WTC11 (cell line): ENCODE data around the gene FZD2. TPM values are rescaled to one million over a fixed set of nuclear protein-coding genes. Genes with fewer than 3 reads are reported as not detected.
"Not testable (repeated sequence)": the region's sequence is repeated elsewhere in the genome, so short reads cannot be mapped to it uniquely, and the experiment has no call there.

Experiments
- ATAC-seq: fragments of 200-7000 bp; cut with Tn5 transposase; 2 replicates; pipeline ENCODE4 v1.10.0; 2021; ENCODE audit warnings: mild to moderate bottlenecking, moderate library complexity
- CTCF ChIA-PET: fragments of 300-600 bp; sonication (Branson Sonifier 250); formaldehyde crosslinking; loops from one replicate; lab custom pipeline; 2021; ENCODE audit warnings: antibody characterized with exemption; lab: Charles Lee
- POLR2A ChIA-PET: fragments of 350-600 bp; sonication (Branson Sonifier 250); formaldehyde crosslinking; loops from one replicate; lab custom pipeline; 2021; ENCODE audit warnings: antibody characterized with exemption; lab: Charles Lee
- DNase-seq: peaks from one replicate; pipeline ENCODE4 v3.0.0; 2021; ENCODE audit warnings: low spot score
- H3K27ac Mint-ChIP-seq: 2 replicates; pipeline ENCODE4 v1.8.0; 2021; ENCODE audit warnings: mixed read lengths
- H3K27me3 Mint-ChIP-seq: 2 replicates; pipeline ENCODE4 v1.8.0; 2021; ENCODE audit warnings: low read depth, mild to moderate bottlenecking, moderate library complexity, mixed read lengths
- H3K36me3 Mint-ChIP-seq: 2 replicates; pipeline ENCODE4 v1.8.0; 2021; ENCODE audit warnings: mixed read lengths
- H3K4me1 Mint-ChIP-seq: 2 replicates; pipeline ENCODE4 v1.8.0; 2022; ENCODE audit warnings: mixed read lengths
- H3K4me3 Mint-ChIP-seq: 2 replicates; pipeline ENCODE4 v1.8.0; 2021; ENCODE audit warnings: mild to moderate bottlenecking, moderate library complexity, mixed read lengths
- H3K9me3 Mint-ChIP-seq: 2 replicates; pipeline ENCODE4 v1.8.0; 2021; ENCODE audit warnings: mixed read lengths
- CBFB ChIP-seq: sonication (generic); formaldehyde crosslinking; IDR thresholded peaks from 2 replicates; pipeline ENCODE4 v1.8.1; 2022; ENCODE audit warnings: mild to moderate bottlenecking, low read depth, missing genetic modification reagents
- FOXK1 ChIP-seq: sonication (generic); formaldehyde crosslinking; IDR thresholded peaks from 2 replicates; pipeline ENCODE4 v1.8.0; 2022; ENCODE audit warnings: mild to moderate bottlenecking, moderate library complexity, missing genetic modification reagents
- MYBL2 ChIP-seq: sonication (generic); formaldehyde crosslinking; IDR thresholded peaks from 2 replicates; pipeline ENCODE4 v1.8.1; 2023; ENCODE audit warnings: mild to moderate bottlenecking, moderate library complexity, missing genetic modification reagents
- NFE2L1 ChIP-seq: sonication (generic); formaldehyde crosslinking; IDR thresholded peaks from 2 replicates; pipeline ENCODE4 v1.8.1; 2023; ENCODE audit warnings: missing genetic modification reagents
- NFYB ChIP-seq: sonication (generic); formaldehyde crosslinking; conservative IDR thresholded peaks from 2 replicates; pipeline ENCODE4 v1.8.0; 2022; ENCODE audit warnings: low read depth, missing genetic modification reagents
- total RNA-seq: library from RNA; stranded (reverse); gene quantifications from 3 replicates; pipeline ENCODE4 v1.2.3, GENCODE V29; 2021
- TF ChIP-seq, protein P1 (sequence below): fragments of 200-600 bp; IDR thresholded peaks from 2 replicates; pipeline ENCODE4 v1.8.0; 2022; ENCODE audit warnings: antibody characterized with exemption
- TF ChIP-seq, protein P2 (sequence below): fragments of 250-450 bp; sonication (Bioruptor Pico); IDR thresholded peaks from 2 replicates; pipeline ENCODE4 v1.9.0; 2021; ENCODE audit warnings: mild to moderate bottlenecking, borderline replicate concordance
- TF ChIP-seq, protein P3 (sequence below): sonication (generic); formaldehyde crosslinking; IDR thresholded peaks from 2 replicates; pipeline ENCODE4 v1.8.1; 2022; ENCODE audit warnings: low read depth, mild to moderate bottlenecking, moderate library complexity, missing genetic modification reagents, borderline replicate concordance
- TF ChIP-seq, protein P4 (sequence below): fragments of 250-450 bp; sonication (Bioruptor Pico); IDR thresholded peaks from 2 replicates; pipeline ENCODE4 v1.9.0; 2021; ENCODE audit warnings: mild to moderate bottlenecking
- TF ChIP-seq, protein P5 (sequence below): sonication (generic); formaldehyde crosslinking; conservative IDR thresholded peaks from 2 replicates; pipeline ENCODE4 v1.8.1; 2023; ENCODE audit warnings: mild to moderate bottlenecking, low read depth, missing genetic modification reagents, moderate library complexity

The FZD2 gene
- total RNA-seq, 1 experiment from 2014 or later = 42.8 TPM

DNA sequence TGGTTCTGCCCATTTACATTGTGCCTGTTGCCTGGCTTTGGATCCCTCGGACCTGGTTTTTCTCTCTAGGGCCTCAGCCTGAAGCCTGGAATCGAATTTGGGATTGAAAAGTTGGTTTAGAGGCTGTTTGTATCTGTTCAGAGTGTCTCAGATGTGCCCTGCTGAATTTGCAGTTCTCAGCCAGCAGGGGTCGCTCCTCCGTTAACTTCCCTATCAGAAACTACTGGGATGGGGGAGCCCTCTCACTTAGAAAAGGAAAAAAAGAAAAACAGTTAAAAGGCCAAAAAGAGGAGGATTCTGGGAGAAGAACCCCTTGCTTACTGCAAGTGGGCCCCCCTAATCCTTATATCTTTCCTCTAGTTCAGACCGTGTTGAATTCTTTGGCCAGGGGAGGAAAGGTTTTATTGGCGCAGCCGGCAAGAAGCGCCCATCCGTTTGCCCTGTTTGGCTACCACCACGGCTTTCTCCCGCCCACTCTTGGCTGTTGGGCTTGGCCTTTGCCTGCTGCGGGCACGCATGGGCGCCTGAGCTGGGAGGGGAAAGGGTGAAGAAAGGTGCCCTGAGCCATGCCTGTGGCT, 8.7 kb downstream of the FZD2 start:
- Mint-ChIP-seq H3K36me3 (peaks cover 15% of the 10 kb centered on the region), H3K4me1 (peaks cover 27% of the 10 kb centered on the region), H3K9me3 (peaks cover 21% of the 10 kb centered on the region)
- no peak for DNase-seq
- CTCF ChIA-PET = interaction anchor here (1.2 kb wide), 1 partner anchor 26 kb away, joined by 3 read pairs; no protein-coding TSS in a partner anchor
- TF ChIP-seq NFE2L1 = no peak
- TF ChIP-seq, protein P1, sequence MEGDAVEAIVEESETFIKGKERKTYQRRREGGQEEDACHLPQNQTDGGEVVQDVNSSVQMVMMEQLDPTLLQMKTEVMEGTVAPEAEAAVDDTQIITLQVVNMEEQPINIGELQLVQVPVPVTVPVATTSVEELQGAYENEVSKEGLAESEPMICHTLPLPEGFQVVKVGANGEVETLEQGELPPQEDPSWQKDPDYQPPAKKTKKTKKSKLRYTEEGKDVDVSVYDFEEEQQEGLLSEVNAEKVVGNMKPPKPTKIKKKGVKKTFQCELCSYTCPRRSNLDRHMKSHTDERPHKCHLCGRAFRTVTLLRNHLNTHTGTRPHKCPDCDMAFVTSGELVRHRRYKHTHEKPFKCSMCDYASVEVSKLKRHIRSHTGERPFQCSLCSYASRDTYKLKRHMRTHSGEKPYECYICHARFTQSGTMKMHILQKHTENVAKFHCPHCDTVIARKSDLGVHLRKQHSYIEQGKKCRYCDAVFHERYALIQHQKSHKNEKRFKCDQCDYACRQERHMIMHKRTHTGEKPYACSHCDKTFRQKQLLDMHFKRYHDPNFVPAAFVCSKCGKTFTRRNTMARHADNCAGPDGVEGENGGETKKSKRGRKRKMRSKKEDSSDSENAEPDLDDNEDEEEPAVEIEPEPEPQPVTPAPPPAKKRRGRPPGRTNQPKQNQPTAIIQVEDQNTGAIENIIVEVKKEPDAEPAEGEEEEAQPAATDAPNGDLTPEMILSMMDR = peak; percentile 42
- TF ChIP-seq, all 79 proteins: peak for 1
- Mint-ChIP-seq H3K4me3 (no peak overlapping the region), H3K27ac (no peak overlapping the region), H3K27me3 (peaks cover 40% of the 10 kb centered on the region)
- POLR2A ChIA-PET = interaction anchor here (0.8 kb wide), 1 partner anchor 8 kb away, joined by 3 read pairs; the partner anchor contains the start of gene FZD2
- no peak for ATAC-seq

DNA sequence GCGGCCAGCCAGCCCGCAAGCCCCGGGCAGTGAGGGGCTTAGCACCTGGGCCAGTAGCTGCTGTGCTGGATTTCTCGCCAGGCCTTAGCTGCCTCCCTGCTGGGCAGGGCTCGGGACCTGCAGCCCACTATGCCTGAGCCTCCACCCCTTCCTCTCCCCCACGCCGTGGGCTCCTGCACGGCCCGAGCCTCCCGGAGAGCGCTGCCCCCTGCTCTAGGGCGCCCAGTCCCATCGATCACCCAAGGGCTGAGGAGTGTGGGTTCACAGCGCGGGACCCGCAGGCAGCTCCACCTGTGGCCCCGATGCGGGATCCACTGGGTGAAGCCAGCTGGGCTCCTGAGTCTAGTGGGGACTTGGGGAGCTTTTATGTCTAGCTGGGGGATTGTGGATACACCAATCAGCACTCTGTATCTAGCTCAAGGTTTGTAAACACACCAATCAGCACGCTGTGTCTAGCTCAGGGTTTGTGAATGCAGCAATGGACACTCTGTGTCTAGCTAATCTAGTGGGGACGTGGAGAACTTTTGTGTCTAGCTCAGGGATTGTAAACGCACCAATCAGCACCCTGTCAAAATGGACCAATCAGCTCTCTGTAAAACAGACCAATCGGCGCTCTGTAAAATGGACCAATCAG, 11.1 kb downstream of the FZD2 start:
- peak; percentile 47; the same call in 1 of the 2 replicates for TF ChIP-seq NFYB (CRISPR knock-in tag)
- Mint-ChIP-seq H3K9me3 (peaks cover 21% of the 10 kb centered on the region), H3K36me3 (peaks cover 15% of the 10 kb centered on the region), H3K27me3 (peaks cover 15% of the 10 kb centered on the region)
- not testable (repeated sequence) for DNase-seq, H3K4me1 Mint-ChIP-seq, H3K4me3 Mint-ChIP-seq, ATAC-seq, H3K27ac Mint-ChIP-seq
- ChIA-PET POLR2A (interaction anchor here (0.7 kb wide), 1 partner anchor 1696 kb away, joined by 3 read pairs; no protein-coding TSS in a partner anchor), CTCF (interaction anchor here (1.3 to 2.8 kb wide), 4 partner anchors 32 to 42 kb away, joined by 3 to 14 read pairs (median 6); no protein-coding TSS in a partner anchor)

DNA sequence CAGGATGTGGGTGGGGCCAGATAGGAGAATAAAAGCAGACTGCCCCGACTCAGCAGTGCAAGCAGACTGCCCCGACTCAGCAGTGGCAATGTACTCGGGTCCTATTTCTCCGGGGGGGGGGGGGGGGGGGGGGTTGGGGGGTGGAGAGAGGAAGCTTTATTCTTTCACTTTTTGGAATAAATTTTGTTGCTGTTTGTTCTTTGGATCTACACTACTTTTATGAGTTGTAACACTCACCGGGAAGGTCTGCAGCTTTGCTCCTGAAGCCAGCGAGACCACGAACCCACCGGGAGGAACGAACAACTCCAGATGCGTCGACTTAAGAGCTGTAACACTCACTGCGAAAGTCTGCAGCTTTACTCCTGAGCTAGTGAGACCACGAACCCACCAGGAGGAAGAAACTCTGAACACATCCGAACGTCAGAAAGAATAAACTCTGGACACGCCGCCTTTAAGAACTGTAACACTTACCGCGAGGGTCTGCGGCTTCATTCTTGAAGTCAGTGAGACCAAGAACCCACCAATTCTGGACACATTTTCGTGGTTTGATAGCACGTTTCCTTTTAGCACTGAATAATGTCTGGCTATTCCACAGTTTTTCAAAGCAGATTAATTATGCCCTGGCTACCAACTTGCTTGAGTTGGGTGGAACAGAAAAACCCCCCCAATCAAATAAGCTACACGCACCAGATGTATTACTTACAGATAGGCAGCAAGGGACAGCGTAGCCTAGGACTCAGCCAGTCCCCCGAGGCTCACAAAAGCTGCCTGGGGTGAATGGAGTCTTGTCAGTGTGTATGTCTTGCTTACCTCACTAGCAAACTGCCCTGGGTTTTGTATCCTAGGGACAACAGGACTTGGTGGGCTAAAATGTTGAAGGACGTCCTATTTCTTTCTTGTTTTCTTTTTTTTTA, 11.9 kb downstream of the FZD2 start:
- POLR2A ChIA-PET = interaction anchor here (0.7 to 0.9 kb wide), 2 partner anchors 46 to 1695 kb away, joined by 3 read pairs; no protein-coding TSS in a partner anchor
- Mint-ChIP-seq H3K27me3 (peaks cover 10% of the 10 kb centered on the region), H3K4me3 (no peak overlapping the region), H3K27ac (peak overlapping the region; percentile 63), H3K9me3 (peaks cover 21% of the 10 kb centered on the region), H3K4me1 (no peaks in the 10 kb centered on the region), H3K36me3 (peaks cover 15% of the 10 kb centered on the region)
- ATAC-seq (0 out of 2 replicates have a peak, but pooled peaks have one; percentile 22), DNase-seq (peak; percentile 25)
- no peak for TF ChIP-seq MYBL2
- TF ChIP-seq, protein P2, sequence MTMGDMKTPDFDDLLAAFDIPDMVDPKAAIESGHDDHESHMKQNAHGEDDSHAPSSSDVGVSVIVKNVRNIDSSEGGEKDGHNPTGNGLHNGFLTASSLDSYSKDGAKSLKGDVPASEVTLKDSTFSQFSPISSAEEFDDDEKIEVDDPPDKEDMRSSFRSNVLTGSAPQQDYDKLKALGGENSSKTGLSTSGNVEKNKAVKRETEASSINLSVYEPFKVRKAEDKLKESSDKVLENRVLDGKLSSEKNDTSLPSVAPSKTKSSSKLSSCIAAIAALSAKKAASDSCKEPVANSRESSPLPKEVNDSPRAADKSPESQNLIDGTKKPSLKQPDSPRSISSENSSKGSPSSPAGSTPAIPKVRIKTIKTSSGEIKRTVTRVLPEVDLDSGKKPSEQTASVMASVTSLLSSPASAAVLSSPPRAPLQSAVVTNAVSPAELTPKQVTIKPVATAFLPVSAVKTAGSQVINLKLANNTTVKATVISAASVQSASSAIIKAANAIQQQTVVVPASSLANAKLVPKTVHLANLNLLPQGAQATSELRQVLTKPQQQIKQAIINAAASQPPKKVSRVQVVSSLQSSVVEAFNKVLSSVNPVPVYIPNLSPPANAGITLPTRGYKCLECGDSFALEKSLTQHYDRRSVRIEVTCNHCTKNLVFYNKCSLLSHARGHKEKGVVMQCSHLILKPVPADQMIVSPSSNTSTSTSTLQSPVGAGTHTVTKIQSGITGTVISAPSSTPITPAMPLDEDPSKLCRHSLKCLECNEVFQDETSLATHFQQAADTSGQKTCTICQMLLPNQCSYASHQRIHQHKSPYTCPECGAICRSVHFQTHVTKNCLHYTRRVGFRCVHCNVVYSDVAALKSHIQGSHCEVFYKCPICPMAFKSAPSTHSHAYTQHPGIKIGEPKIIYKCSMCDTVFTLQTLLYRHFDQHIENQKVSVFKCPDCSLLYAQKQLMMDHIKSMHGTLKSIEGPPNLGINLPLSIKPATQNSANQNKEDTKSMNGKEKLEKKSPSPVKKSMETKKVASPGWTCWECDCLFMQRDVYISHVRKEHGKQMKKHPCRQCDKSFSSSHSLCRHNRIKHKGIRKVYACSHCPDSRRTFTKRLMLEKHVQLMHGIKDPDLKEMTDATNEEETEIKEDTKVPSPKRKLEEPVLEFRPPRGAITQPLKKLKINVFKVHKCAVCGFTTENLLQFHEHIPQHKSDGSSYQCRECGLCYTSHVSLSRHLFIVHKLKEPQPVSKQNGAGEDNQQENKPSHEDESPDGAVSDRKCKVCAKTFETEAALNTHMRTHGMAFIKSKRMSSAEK = no peak
- CTCF ChIA-PET = interaction anchor here (0.8 to 2.8 kb wide), 9 partner anchors 11 to 87 kb away, joined by 3 to 14 read pairs (median 4); partner anchors contain the start of gene MEIOC

DNA sequence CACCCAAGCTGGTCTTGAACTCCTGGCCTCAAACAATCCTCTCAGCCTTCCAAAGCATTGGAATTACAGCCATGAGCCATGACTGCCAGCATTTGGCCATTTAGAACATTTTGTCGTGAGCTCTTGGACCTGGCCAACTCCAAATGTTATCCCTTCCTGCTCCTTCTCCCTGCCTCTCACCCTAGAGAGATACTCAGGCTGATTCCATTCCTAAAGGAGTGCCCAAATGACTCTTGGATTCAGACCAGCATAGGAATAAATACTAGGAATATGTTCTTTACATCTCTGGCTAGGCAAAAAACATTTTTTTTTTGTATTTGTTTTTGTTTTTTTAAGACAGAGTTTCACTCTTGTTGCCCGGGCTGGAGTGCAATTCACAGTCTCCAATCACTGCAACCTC, 15.5 kb downstream of the FZD2 start:
- ATAC-seq = no peak
- Mint-ChIP-seq H3K27me3 (no peaks in the 10 kb centered on the region; the same call in 1 of the 2 replicates), H3K9me3 (no peaks in the 10 kb centered on the region), H3K4me1 (peaks cover 2% of the 10 kb centered on the region), H3K36me3 (0 out of 2 replicates have a peak, but pooled peaks cover 3% of the 10 kb centered on the region), H3K4me3 (no peak overlapping the region), H3K27ac (no peak overlapping the region)
- TF ChIP-seq, protein P3, sequence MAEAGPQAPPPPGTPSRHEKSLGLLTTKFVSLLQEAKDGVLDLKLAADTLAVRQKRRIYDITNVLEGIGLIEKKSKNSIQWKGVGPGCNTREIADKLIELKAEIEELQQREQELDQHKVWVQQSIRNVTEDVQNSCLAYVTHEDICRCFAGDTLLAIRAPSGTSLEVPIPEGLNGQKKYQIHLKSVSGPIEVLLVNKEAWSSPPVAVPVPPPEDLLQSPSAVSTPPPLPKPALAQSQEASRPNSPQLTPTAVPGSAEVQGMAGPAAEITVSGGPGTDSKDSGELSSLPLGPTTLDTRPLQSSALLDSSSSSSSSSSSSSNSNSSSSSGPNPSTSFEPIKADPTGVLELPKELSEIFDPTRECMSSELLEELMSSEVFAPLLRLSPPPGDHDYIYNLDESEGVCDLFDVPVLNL = no peak
- TF ChIP-seq FOXK1 (CRISPR knock-in tag) (no peak), MYBL2 (no peak), CBFB (CRISPR knock-in tag) (no peak), NFE2L1 (no peak)
- TF ChIP-seq, protein P4, sequence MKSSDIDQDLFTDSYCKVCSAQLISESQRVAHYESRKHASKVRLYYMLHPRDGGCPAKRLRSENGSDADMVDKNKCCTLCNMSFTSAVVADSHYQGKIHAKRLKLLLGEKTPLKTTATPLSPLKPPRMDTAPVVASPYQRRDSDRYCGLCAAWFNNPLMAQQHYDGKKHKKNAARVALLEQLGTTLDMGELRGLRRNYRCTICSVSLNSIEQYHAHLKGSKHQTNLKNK (CRISPR knock-in tag) = no peak
- TF ChIP-seq, protein P5, sequence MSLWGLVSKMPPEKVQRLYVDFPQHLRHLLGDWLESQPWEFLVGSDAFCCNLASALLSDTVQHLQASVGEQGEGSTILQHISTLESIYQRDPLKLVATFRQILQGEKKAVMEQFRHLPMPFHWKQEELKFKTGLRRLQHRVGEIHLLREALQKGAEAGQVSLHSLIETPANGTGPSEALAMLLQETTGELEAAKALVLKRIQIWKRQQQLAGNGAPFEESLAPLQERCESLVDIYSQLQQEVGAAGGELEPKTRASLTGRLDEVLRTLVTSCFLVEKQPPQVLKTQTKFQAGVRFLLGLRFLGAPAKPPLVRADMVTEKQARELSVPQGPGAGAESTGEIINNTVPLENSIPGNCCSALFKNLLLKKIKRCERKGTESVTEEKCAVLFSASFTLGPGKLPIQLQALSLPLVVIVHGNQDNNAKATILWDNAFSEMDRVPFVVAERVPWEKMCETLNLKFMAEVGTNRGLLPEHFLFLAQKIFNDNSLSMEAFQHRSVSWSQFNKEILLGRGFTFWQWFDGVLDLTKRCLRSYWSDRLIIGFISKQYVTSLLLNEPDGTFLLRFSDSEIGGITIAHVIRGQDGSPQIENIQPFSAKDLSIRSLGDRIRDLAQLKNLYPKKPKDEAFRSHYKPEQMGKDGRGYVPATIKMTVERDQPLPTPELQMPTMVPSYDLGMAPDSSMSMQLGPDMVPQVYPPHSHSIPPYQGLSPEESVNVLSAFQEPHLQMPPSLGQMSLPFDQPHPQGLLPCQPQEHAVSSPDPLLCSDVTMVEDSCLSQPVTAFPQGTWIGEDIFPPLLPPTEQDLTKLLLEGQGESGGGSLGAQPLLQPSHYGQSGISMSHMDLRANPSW (CRISPR knock-in tag) = no peak
- DNase-seq = no peak
- POLR2A ChIA-PET = interaction anchor here (0.7 kb wide), 1 partner anchor 720 kb away, joined by 3 read pairs; no protein-coding TSS in a partner anchor
- CTCF ChIA-PET = interaction anchor here (1.3 kb wide), 1 partner anchor 8 kb away, joined by 4 read pairs; no protein-coding TSS in a partner anchor
